NCI-H1436 treated with DMSO at 0.1 percent for 48 hours (cell line): ENCODE measurements around the gene TOB1.

ENCODE experiments used
- DNase-seq: peaks from one replicate; lab custom pipeline; 2025; lab: John Stamatoyannopoulos, UW

Gene TOB1

DNA sequence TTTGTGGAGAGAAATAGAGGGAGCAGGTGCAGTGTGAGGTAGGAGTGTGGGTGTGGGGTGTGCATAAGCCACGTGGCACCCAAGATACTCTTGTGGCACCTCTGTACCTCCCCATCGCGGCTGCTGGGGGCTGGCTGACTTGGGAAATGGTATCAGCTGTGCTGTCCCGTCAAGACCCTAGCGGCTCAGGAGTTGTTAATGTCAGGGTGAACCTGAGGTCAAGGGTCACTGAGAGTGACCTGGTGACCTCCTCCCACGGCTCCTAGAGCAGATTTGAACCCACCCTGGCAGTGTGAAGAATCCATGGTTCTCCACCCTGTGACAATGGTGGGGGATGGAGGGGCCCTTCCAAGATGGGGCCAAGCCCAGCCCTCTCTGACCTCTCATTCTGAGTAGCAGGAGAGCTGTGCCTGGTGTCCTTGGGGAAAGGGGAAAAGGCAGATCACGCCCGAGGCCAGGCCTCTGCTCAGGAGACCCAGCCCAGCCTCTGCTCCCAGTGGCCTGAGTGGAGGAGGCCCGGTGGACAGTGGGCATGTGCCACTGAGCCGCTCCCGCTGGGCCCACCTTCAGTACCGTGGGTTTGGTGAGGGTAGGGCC, 33.8 kb downstream of the TOB1 start:
- no peak for DNase-seq

DNA sequence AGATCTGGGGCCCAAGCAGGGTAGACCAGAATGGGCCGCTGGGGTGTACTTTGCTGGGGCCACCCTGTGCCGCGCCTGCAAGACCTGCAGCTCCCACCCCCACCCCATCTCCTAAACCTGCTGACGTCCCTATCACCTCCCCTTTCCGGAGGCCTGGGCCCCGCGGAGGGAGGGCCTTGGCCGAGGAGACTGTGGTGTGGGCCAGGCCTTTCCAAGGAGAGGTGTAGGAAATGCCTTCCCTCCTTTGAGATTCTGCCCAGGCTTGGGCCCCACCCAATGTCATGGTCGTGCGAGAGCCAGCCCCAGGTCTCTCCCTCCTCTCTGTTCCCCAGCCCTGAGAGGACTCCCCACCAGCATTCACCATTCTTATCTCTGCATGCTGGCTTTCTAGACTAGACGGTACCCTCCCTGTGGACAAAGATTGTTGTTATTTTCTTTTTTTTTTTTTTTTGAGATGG, 34.7 kb downstream of the TOB1 start:
- no peak for DNase-seq

DNA sequence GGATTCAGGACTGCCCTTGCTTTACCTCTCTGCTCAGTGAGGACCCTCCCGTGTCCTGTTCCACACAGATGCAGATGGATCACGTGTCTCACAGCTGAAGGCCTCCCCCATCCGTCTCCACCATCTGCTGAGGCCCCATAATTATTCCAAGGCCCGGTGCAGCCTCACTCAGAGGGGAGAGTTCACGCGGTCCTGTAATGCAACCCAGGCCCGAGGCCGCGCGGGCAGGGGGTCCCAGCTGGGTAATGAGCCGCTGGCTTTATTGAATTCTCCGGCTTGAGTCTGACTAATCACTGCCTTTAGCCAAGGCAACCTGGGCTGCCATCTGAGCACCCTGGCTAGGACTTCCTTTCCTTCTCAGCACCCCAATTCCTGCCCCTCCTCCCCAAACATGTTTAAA, 35.2 kb downstream of the TOB1 start:
- DNase-seq: no peak

DNA sequence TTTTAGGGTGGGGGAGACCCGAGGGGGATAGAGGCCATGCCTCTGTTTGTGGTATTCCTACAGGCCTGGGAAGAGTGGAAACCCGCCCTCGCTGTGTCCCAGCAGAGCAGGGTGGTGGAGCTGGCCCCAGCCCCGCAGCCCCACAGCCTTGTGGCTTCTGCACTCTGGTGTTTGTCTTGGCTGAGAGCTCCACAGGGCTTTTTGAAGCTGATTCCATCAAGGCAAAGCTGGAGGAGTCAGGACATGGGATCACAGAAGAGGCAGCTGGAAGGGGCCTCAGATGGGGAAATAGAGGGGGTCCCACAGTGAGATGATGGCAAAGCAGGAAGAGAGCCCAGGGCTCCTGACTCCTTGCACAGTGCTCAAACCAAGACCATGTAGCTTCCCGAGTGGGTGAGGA, 35.8 kb downstream of the TOB1 start:
- no peak for DNase-seq

DNA sequence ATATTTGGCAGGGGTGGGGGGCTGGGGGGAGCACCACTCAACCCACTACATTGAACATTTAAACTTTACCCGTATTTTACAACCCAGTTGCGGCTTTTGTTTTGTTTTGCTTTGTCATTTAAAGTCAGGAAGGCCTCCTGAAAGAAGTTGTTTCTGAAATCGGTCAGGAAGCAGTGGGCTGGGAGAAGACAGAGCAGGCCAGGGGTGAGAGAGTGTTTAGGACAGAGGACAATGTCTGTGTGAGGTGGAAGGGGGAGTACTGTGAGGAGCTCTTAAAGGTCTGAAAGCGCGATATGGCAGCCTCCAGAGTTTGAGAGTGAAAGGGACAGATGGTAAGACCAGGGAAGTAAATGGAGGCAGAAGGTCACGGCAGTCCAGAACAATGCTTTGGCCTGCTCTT, 36.8 kb downstream of the TOB1 start:
- DNase-seq: no peak

DNA sequence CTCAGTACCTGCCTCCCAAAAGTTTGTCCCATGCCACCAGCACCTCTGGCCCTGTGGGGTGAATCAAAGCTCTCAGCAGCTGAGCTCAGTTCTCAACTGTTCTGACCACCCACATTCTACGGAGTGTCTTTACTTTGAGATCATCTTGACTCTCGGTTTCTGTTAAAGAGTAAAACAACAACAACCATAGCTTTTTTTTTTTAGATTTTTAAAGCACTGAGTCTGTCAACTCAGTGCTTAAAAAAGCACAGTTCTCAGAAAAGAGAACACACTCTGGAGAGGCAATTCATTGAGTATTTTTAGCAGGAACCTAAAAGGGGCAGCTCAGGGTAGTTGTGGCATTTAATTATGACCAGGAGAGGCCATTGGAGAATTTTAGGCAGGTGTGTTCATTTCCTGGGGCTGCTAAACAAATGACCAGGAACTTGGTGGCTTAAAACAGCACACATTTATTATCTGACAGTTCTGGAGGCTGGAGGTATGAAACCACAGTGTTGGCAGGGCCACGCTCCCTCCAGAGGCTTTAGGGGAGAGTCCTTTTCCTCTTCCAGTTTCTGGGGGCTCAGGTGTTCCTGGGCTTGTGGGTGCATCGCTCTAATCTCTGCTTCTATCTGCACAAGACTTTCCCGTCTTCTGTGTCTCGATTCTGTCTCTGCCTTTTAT, 37.5 kb downstream of the TOB1 start:
- DNase-seq: no peak

DNA sequence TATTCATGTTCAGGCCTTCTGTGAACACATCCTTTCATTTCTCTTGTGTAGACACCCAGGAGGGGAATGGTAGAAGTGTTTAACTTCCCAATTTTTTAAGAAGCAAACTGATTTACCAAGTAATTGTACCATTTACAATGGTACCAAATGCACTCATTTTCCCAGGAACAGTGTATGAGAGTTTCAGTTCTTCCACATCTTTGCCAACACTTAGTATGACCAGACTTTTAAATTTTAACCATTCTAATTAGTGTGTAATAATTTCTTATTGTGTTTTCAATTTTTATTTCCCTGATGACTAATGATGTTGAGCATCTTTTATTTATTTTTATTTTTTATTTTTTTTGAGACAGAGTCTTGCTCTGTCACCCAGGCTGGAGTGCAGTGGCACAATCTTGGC, 41.0 kb downstream of the TOB1 start:
- DNase-seq: no peak

DNA sequence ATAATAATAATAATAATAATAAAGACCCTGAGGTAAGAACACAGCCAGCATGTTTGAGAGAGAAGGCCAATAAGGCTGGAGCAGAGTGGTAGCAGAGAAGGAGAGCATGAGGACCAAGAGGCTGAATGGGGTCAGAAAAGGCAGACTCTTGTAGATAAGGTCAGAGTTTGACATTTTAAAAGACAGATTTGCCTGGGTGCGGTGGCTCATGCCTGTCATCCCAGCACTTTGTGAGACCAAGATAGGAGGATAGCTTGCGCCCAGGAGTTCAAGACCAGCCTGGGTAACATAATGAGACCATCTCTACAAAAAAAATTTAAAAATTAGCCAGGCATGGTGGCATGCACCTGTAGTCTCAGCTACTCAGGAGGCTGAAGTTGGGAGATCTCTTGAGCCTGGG, 41.7 kb downstream of the TOB1 start:
- no peak for DNase-seq

DNA sequence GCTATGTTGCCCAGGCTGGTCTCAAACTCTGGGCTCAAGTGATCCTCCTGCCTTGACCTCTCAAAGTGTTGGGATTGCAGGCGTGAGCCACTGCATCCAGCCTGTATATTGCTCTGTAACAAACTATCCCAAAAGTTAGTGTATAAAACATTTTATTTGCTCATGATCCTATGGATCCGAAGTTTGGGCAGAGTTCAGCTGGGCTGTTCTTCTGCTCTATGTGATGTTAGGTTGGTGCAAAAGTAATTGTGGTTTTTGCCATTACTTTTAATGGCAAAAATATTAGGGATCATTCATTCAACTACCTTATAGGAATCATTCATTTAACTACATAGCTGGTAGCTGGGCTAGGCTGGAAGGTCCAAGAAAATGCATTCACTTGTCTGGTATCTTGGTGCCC, 43.6 kb downstream of the TOB1 start:
- no peak for DNase-seq

DNA sequence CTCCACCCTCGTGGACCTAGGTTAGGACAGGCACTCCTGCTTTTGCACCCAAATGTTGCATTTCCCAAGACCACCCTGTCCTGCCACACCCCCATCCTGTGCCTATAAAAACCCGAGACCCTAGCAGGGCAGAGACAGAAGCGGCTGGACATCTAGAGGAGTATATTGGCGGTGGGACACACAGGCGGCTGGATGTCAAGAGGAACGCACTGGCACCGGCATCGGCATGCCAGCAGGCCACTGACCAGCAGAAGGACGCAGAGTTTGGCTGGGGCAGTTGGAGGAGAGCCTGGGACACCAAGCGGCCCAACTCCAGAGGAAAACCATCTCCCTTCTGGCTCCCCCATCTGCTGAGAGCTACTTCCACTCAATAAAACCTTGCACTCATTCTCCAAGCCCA, 45.5 kb downstream of the TOB1 start:
- no peak for DNase-seq

DNA sequence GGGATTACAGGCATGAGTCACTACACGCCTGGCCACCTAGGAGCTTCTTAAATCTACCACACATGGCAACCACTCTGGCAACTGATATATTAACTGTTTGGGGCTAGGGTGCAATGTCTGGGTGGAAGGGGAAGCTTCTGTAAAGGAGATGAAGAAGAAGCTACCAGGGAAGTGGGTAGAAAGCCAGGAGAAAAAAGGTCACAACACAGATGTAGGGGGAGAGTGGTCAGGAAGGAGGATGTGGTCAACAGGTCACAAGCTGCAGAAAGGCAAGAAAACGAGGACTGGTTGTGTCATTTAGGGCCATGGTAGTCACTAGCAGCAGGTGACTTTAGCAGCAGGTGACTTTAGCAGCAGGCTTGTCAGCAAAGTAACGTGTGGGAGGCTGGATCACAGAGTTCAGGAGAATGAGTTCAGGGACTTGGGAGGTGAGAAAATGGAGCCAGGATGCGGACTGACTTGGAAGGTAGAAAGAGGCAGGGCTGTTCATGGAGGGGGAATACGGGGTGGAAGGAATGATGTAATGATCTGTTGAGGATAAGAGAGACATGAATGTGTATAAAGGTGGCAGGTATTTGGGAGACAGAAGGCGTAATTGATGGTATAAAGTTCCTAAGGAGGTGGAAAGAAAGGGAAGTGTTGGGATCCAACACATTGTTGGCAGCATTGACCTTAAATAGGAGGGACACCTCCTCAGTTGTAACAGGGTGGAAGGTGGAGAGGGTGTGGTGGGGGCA, 47.1 kb downstream of the TOB1 start:
- no peak for DNase-seq

DNA sequence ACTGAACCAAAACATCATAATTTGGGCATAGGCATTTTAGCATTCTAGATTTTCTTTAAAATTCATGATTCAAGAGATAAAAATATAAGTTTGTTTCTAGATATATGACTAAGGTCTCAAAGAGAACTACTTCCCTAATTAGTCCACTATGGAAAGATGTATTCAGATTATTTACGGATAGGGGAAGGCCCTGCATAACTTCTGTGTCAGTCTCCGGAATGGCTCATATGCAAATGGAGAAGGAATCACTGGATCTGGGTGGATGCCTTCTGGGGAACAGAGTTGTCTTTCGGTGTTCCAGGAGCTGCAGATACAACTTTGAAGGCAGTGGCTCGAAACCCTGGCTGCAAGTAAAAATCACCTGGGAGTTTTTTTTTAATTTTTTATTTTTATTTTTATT, 47.9 kb downstream of the TOB1 start:
- no peak for DNase-seq

DNA sequence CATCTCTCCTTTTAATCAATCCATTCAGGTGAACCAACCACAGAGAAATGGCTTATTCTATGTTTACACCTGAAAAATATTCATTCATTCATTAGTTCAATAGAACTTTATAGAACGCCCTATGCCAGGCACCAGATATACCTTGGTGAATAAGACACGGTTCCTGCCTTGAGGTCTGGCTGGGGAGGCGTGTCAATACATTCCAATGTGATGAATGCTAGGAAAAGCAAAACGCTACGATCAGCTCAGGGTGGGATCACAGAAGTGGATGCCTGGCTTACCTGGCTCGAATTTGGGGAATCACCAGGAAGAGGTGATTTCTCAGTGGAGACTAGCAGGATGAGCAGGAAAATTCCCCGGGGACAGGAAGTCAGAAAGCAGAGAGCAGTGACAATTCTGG, 48.3 kb downstream of the TOB1 start:
- DNase-seq: no peak

DNA sequence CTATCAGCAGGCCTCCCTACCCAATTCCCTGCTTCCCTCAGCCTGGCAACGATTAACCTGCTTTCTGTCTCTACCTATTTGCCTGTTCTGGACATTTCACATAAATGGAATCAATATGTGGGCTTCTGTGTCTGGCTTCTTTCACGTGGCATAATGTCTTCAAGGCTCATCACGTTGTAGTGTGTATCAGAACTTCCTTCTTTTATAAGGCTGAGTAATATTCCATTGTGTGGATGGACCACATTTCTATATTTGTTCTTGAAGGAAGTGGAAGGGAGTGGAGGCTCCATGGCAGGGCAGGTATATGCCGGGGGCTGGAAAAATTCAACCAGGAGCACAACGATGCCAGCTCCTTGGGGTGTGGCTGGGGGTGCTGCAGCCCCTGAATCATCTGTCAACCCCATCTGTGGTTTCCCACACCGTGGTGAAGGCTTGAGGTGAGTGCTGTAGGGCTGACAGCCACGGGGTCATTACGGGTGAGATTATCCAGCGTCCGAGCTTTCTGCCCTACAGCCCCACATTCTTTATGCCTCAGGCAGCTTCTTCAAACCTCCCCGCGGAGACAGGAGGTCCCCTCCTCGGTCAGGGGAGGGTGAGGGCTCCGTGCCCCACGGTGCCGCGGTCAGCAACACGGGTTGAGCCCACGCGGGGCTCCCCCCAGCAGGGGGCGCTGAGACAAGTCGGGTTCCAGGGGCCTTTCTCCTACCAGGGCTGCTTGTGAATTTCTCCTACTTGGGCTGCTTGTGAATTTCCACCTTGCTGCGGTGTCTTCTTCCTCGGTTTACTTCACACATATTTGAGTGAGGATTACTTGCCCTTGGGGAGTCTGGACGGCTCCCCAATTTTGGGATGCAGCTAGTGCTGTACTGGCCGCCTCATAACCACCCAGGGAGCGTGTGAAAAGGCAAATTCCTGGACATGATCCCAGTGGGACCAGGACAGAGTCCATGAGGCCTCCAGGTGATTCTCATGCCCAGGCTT, 49.1 kb downstream of the TOB1 start:
- DNase-seq: no peak

DNA sequence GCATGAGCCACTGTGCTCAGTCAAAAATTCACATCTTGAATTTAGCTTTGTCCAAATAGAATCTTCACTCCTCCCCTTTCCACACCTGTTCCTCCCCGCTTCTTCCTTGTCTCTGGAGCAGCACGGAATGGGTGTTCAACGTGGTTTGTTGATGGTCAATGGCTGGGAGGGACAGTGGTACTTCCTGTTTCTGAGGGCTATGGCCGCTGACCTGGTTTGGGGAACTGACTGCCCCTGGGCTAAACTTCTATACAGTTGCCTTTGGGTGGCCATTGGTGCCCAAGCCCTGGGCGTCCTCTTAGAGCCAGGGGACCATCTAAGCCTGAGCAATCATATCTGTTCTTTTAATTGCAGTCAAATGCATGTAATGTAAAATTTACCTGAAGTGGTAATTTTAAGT, 49.9 kb downstream of the TOB1 start:
- no peak for DNase-seq

DNA sequence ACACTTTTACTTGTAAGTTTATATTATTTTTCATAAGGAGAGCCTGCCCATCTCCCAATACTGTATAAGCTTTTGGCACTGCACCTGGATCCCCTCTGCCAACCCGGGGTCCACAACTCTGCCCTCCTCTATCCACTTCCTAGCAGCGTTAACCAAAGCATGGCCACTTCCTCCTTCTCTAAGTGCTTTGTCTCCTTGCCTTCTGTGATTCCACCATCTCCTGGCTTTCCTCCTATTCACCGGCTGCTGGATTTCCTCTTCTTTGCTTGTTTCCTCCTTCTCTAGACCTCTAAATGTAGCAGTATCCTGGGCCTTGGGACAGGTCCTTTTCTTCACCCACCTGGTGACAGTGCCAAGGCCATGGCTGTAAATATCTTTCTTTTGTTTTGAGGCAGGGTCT, 50.8 kb downstream of the TOB1 start:
- DNase-seq: no peak

DNA sequence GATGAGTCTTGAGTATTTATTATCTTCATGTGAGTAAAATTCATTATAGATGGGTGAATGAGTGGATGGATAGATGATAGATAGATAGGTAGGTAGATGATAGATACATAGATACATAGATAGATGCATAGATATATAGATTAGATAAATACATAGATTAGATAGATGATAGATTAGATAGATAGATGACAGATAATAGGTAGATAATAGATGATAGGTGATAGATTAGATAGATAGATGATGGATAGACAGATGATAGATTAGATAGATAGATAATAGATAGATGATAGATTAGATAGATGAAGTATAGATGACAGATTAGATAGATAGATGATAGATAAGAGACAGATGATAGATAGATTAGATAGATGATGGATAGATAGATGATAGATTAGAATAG, 52.6 kb downstream of the TOB1 start:
- no peak for DNase-seq
